GM12865 (cell line): Measurements from ENCODE around the gene POTEB.
"Not testable (repeated sequence)": the region's sequence is repeated elsewhere in the genome, so short reads cannot be mapped to it uniquely, and the experiment has no call there.

Source experiments
- DNase-seq: peaks from one replicate; pipeline ENCODE4 v3.0.0; 2010; ENCODE audit warnings: low read depth
- H3K4me3 ChIP-seq: 2 replicates; pipeline ENCODE4 v1.5.1; 2011; ENCODE audit warnings: mild to moderate bottlenecking, low read depth, low read length, control low read depth

Gene POTEB

GRCh38 chr15:21877635-21878034, at the start of gene POTEB:
TSS of gene POTEB (minus strand) at chr15:21877735. CDS start at chr15:21877246, 489 bp downstream.
- H3K4me3 ChIP-seq, DNase-seq: not testable (repeated sequence)

- not testable (repeated sequence) for DNase-seq, H3K4me3 ChIP-seq
Observed at GRCh38 chr15:21890955-21891354, 13.4 kb upstream of the POTEB start.

- H3K4me3 ChIP-seq, DNase-seq: not testable (repeated sequence)
Observed at GRCh38 chr15:21889542-21889941, 12.0 kb upstream of the POTEB start.

GRCh38 chr15:21838831-21839230, 38.7 kb downstream of the POTEB start:
- H3K4me3 ChIP-seq, DNase-seq: not testable (repeated sequence)
